ENCODE data around the gene POM121. TPM values are rescaled to one million over a fixed set of nuclear protein-coding genes. Genes with fewer than 3 reads are reported as not detected.
"Not testable (repeated sequence)": the region's sequence is repeated elsewhere in the genome, so short reads cannot be mapped to it uniquely, and the experiment has no call there.

Gene POM121
- total and polyA plus RNA-seq, 2 donors from 2014 or later = 9.6 to 31.4 TPM

DNA sequence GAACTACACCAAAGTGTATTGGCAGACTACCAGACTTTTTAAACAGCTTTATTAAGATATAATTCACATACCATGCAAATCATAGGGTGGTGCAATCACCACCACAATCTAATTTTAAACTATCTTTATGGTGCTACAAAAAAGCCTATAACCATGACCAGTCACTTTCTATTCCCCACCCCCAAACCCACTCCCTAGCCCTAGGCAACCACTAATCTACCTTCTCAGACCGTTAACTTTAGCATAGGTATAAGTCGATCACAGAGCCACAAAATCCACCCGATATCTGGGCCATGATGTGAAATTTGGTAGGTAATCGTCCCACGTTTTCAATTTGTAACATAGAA, 536 bp upstream of the POM121 start:
- peak overlapping the region; percentile 94 to 100 (median 96) for H3K9ac ChIP-seq (ENCODE audit: low read length in 3 of 3)
- TF ChIP-seq, protein P1, sequence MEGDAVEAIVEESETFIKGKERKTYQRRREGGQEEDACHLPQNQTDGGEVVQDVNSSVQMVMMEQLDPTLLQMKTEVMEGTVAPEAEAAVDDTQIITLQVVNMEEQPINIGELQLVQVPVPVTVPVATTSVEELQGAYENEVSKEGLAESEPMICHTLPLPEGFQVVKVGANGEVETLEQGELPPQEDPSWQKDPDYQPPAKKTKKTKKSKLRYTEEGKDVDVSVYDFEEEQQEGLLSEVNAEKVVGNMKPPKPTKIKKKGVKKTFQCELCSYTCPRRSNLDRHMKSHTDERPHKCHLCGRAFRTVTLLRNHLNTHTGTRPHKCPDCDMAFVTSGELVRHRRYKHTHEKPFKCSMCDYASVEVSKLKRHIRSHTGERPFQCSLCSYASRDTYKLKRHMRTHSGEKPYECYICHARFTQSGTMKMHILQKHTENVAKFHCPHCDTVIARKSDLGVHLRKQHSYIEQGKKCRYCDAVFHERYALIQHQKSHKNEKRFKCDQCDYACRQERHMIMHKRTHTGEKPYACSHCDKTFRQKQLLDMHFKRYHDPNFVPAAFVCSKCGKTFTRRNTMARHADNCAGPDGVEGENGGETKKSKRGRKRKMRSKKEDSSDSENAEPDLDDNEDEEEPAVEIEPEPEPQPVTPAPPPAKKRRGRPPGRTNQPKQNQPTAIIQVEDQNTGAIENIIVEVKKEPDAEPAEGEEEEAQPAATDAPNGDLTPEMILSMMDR (IDR thresholded peaks at IDR 0.05; ENCODE audit: borderline replicate concordance, extremely low read depth, insufficient read depth) = no peak
- FAIRE-seq (no peak), DNase-seq (no peak)
- H3K4me1 ChIP-seq (ENCODE audit: control insufficient read depth in 2 of 3, insufficient read depth in 2 of 3, low read depth in 1 of 3, low read length in 3 of 3) = peaks cover 0 to 7% (median 3%) of the 10 kb centered on the region in 3 donors
- intact Hi-C loops (cut with DNase I) = no loop called here
- no peaks in the 10 kb centered on the region for H3K27me3 ChIP-seq (ENCODE audit: control insufficient read depth, insufficient read depth, low read length)
- H3K36me3 ChIP-seq (ENCODE audit: control insufficient read depth in 2 of 3, insufficient read depth in 3 of 3, low read length in 3 of 3) = peaks cover 3 to 24% (median 11%) of the 10 kb centered on the region in 3 donors
- H3K4me3 ChIP-seq (ENCODE audit: low read length in 3 of 3) = peak overlapping the region; percentile 95 to 99 (median 97)
- H3K27ac ChIP-seq (ENCODE audit: low read depth in 2 of 2, low read length in 2 of 2) = peak overlapping the region; percentile 82 to 87
- no peaks in the 10 kb centered on the region for H3K9me3 ChIP-seq (ENCODE audit: control insufficient read depth in 2 of 3, insufficient read depth in 1 of 3, low read length in 3 of 3)

DNA sequence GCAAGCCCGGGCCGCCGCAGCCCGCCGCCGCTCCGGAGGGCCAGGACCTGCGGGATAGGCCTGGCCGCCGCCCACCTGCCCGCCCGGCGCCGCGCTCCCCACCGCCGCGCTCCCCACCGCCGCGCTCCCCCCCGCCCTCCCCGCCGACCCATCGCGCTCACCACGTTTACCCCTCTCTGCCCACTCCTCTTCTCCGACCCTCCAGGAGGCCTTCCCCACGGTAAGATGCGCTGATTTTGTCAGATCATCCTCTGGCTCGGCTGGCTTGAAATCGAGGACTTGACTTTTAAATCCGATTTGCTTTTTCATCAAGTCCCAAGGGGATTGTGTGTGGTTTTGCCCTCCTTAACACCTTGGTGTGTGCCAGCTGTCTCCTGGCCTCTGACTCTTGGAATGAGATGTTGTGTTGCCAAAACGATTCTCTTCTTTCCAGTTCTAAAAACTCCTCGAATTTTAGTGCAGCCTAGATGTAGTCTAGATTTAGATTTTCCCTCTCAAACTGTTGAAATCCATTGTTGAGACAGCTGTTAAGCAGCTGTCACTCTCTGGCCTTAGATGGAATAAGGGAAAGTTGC, 738 bp downstream of the POM121 start:
- no peaks in the 10 kb centered on the region for H3K9me3 ChIP-seq (ENCODE audit: control insufficient read depth in 2 of 3, insufficient read depth in 1 of 3, low read length in 3 of 3)
- H3K4me3 ChIP-seq (ENCODE audit: low read length in 3 of 3) = peak overlapping the region; percentile 50 to 99 (median 57)
- peaks cover 5 to 31% (median 15%) of the 10 kb centered on the region in 3 donors for H3K36me3 ChIP-seq (ENCODE audit: control insufficient read depth in 2 of 3, insufficient read depth in 3 of 3, low read length in 3 of 3)
- H3K9ac ChIP-seq (ENCODE audit: low read length in 3 of 3) = peak overlapping the region; percentile 21 to 49 (median 41)
- TF ChIP-seq, protein P1 (IDR thresholded peaks at IDR 0.05; ENCODE audit: borderline replicate concordance, extremely low read depth, insufficient read depth) = no peak
- FAIRE-seq (no peak), DNase-seq (peak in 2 of 5 donors; percentile 5 to 14)
- H3K27ac ChIP-seq (ENCODE audit: low read depth in 2 of 2, low read length in 2 of 2) = peak overlapping the region; percentile 82 to 87
- no peaks in the 10 kb centered on the region for H3K27me3 ChIP-seq (ENCODE audit: control insufficient read depth, insufficient read depth, low read length)
- H3K4me1 ChIP-seq (ENCODE audit: control insufficient read depth in 2 of 3, insufficient read depth in 2 of 3, low read depth in 1 of 3, low read length in 3 of 3) = peaks cover 0 to 7% (median 3%) of the 10 kb centered on the region in 3 donors
- intact Hi-C loops (cut with DNase I) = no loop called here

DNA sequence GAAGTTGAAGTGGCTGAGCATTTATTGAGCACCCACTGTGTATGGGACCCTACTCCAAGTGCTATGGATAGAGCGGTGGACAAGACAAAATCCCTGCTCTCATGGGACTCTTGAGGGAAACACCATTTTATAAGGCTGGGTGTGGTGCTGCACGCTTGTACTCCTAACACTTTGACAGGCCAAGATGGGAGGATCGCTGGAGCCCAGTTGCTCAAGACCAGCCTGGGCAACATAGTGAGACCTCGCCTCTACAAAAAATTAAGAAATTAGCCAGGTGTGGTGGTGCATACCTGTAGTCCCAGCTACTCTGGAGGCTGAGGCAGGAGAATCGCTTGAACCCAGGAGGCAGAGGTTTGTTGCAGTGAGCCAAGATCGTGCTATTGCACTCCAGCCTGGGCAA, 2.9 kb downstream of the POM121 start:
- FAIRE-seq; H3K9me3 ChIP-seq (ENCODE audit: control insufficient read depth in 2 of 3, insufficient read depth in 1 of 3, low read length in 3 of 3); H3K4me3 ChIP-seq (ENCODE audit: low read length in 3 of 3); H3K27ac ChIP-seq (ENCODE audit: low read depth in 2 of 2, low read length in 2 of 2); H3K4me1 ChIP-seq (ENCODE audit: control insufficient read depth in 2 of 3, insufficient read depth in 2 of 3, low read depth in 1 of 3, low read length in 3 of 3); DNase-seq; H3K27me3 ChIP-seq (ENCODE audit: control insufficient read depth, insufficient read depth, low read length); H3K9ac ChIP-seq (ENCODE audit: low read length in 3 of 3); intact Hi-C loops (cut with DNase I): not testable (repeated sequence)
- peaks cover 5 to 37% (median 15%) of the 10 kb centered on the region in 3 donors for H3K36me3 ChIP-seq (ENCODE audit: control insufficient read depth in 2 of 3, insufficient read depth in 3 of 3, low read length in 3 of 3)

DNA sequence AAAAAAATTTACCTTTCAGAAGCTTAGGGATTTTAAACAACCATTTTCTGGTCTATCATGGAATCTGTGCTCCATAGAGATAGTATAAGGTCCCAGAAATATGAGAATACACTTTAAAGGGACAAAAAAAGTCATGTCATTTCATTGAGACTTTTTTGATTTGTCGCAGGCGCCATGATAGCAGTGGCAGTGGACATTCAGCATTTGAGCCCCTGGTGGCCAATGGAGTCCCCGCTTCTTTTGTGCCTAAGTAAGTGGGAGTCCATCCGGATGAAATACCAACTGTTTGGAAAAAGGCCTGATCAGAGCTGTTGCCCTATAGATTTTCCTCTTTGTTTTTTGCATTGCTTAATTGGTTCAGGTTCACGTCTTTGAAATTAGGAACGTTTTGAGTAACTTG, 3.3 kb downstream of the POM121 start:
- H3K9ac ChIP-seq (ENCODE audit: low read length in 3 of 3); FAIRE-seq; H3K27me3 ChIP-seq (ENCODE audit: control insufficient read depth, insufficient read depth, low read length); H3K4me1 ChIP-seq (ENCODE audit: control insufficient read depth in 2 of 3, insufficient read depth in 2 of 3, low read depth in 1 of 3, low read length in 3 of 3); DNase-seq; intact Hi-C loops (cut with DNase I); H3K4me3 ChIP-seq (ENCODE audit: low read length in 3 of 3); H3K9me3 ChIP-seq (ENCODE audit: control insufficient read depth in 2 of 3, insufficient read depth in 1 of 3, low read length in 3 of 3); H3K27ac ChIP-seq (ENCODE audit: low read depth in 2 of 2, low read length in 2 of 2): not testable (repeated sequence)
- peaks cover 5 to 37% (median 15%) of the 10 kb centered on the region in 3 donors for H3K36me3 ChIP-seq (ENCODE audit: control insufficient read depth in 2 of 3, insufficient read depth in 3 of 3, low read length in 3 of 3)

DNA sequence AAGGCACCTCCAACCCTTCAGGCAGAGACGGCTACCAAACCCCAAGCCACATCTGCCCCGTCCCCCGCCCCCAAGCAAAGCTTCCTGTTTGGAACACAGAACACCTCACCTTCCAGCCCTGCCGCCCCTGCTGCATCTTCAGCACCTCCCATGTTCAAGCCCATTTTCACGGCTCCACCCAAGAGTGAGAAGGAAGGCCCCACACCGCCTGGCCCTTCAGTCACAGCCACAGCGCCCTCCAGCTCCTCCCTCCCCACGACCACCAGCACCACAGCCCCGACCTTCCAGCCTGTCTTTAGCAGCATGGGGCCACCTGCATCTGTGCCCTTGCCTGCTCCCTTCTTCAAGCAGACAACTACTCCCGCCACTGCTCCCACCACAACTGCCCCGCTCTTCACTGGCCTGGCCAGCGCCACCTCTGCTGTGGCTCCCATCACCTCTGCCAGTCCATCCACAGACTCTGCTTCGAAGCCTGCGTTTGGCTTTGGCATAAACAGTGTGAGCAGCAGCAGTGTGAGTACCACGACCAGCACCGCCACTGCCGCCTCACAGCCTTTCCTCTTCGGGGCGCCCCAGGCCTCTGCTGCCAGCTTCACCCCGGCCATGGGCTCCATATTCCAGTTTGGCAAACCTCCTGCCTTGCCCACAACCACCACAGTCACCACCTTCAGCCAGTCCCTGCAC, 17.3 kb downstream of the POM121 start:
- H3K9ac ChIP-seq (ENCODE audit: low read length in 3 of 3); DNase-seq; H3K27me3 ChIP-seq (ENCODE audit: control insufficient read depth, insufficient read depth, low read length); H3K4me1 ChIP-seq (ENCODE audit: control insufficient read depth in 2 of 3, insufficient read depth in 2 of 3, low read depth in 1 of 3, low read length in 3 of 3); H3K9me3 ChIP-seq (ENCODE audit: control insufficient read depth in 2 of 3, insufficient read depth in 1 of 3, low read length in 3 of 3); intact Hi-C loops (cut with DNase I); H3K4me3 ChIP-seq (ENCODE audit: low read length in 3 of 3); H3K27ac ChIP-seq (ENCODE audit: low read depth in 2 of 2, low read length in 2 of 2); FAIRE-seq: not testable (repeated sequence)
- H3K36me3 ChIP-seq (ENCODE audit: control insufficient read depth in 2 of 3, insufficient read depth in 3 of 3, low read length in 3 of 3) = peaks cover 0 to 13% (median 3%) of the 10 kb centered on the region in 3 donors

DNA sequence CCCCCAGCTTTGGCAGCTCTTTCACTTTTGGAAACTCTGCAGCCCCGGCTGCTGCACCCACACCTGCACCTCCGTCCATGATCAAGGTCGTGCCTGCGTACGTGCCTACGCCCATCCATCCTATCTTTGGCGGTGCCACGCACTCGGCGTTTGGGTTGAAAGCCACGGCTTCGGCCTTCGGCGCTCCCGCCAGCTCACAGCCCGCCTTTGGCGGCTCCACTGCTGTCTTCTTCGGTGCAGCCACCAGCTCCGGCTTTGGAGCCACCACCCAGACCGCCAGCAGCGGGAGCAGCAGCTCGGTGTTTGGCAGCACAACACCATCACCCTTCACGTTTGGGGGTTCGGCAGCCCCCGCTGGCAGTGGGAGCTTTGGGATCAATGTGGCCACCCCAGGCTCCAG, 18.1 kb downstream of the POM121 start:
- FAIRE-seq; H3K4me1 ChIP-seq (ENCODE audit: control insufficient read depth in 2 of 3, insufficient read depth in 2 of 3, low read depth in 1 of 3, low read length in 3 of 3); H3K27me3 ChIP-seq (ENCODE audit: control insufficient read depth, insufficient read depth, low read length); DNase-seq; H3K27ac ChIP-seq (ENCODE audit: low read depth in 2 of 2, low read length in 2 of 2); H3K9ac ChIP-seq (ENCODE audit: low read length in 3 of 3); intact Hi-C loops (cut with DNase I); H3K9me3 ChIP-seq (ENCODE audit: control insufficient read depth in 2 of 3, insufficient read depth in 1 of 3, low read length in 3 of 3); H3K4me3 ChIP-seq (ENCODE audit: low read length in 3 of 3): not testable (repeated sequence)
- peaks cover 0 to 13% (median 3%) of the 10 kb centered on the region in 3 donors for H3K36me3 ChIP-seq (ENCODE audit: control insufficient read depth in 2 of 3, insufficient read depth in 3 of 3, low read length in 3 of 3)

DNA sequence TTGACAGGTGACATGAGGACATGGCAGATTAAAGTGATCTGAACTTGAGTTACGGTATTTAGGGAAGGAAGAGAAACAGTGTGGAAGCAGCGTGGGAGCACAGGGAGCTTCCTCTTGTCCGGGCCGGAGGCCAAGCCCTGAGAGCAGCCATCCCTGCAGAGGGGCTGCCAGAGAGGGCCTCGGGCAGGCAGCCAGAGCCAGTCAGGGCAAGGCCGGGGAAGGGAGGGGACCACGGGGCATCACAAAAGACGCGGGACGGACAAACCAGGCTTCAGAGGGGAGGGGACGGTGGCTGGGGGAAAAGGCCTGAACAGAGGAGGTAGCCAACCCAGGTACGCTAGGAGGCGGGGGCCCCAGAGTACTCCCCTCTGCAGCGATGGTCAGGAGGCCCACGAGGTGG, 20.0 kb downstream of the POM121 start:
- H3K36me3 ChIP-seq (ENCODE audit: control insufficient read depth in 2 of 3, insufficient read depth in 3 of 3, low read length in 3 of 3); DNase-seq; intact Hi-C loops (cut with DNase I); FAIRE-seq; H3K27me3 ChIP-seq (ENCODE audit: control insufficient read depth, insufficient read depth, low read length); H3K4me3 ChIP-seq (ENCODE audit: low read length in 3 of 3); H3K4me1 ChIP-seq (ENCODE audit: control insufficient read depth in 2 of 3, insufficient read depth in 2 of 3, low read depth in 1 of 3, low read length in 3 of 3); H3K9me3 ChIP-seq (ENCODE audit: control insufficient read depth in 2 of 3, insufficient read depth in 1 of 3, low read length in 3 of 3); H3K9ac ChIP-seq (ENCODE audit: low read length in 3 of 3); H3K27ac ChIP-seq (ENCODE audit: low read depth in 2 of 2, low read length in 2 of 2): not testable (repeated sequence)
